D341Med (cell line): ENCODE results near the gene ZNF438.

Source experiments
- DNase-seq: peaks from one replicate; pipeline ENCODE4 v3.0.0; 2012; ENCODE audit warnings: low spot score

ZNF438 gene

DNA sequence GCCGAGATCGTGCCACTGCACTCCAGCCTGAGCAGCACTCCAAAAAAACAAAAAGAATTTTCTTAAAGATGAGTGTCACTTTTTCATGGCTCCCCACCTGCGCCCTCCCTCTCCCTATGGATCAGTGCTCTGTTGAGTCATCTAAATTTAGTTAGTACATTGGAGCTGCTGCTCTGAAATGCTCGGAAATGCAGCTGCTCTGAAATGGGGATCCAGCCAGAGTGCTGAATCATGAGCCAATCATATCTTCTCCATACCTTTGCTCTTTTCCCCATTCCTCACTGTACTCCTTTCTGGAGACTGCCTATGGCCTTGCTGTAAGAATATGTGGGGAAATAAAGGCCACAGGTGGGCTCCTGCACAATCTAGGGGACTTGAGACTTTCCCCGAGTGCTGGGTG lies 188.8 kb downstream of the ZNF438 start:
- no peak for DNase-seq

GRCh38 chr10:30842185-30842584 lies 189.5 kb downstream of the ZNF438 start:
- DNase-seq = no peak

DNA sequence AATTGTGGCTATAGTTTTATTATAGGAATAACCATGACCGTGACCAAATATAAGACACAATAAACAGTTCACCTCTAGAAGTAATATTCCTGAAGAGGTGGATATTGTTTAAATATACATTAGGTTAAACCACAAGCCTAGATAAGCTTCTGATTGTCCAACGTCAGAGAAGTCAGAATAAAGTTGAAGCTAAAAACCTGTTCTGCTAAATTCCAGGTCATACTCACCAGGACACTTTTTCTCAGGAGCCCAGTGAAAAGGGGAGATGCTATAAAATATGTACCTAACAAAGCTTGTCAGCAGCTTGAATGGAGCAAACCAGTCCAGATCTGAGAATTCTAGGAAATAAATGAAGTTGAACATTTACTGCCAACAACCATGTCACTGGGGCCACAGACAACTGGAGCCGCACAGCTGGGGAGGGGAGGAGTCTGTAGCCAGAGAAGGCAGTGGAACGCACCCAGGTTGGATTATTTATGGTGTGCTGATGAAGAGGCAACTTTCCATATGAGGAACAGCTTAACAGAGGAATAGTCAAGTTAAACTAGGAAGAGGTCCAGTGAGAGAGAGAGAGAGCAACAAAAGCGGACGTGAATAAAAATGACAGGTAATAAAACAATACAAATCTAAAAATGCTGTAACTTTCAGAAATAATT lies 191.1 kb downstream of the ZNF438 start:
- no peak for DNase-seq

- no peak for DNase-seq
Observed at GRCh38 chr10:30839652-30840051, 192.0 kb downstream of the ZNF438 start.

DNA sequence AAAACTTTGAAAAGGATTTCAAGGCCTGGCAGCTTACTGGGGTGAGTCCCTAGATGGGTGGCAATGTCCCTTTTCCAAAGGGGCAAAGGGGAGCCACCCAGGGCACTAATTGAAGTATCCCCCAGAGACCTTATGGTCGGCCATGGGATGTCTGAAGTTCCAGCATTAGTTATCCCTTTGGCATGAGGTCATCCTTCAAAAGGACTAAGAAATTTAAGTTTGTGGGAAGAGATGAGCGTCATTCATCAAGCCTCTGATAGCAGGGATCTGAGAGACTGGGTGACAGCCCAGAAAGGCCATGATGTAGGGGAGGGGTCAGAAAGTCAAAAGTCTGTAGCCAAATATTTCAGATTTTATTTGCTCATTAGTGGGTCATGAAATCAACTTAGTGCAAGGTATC lies 195.3 kb downstream of the ZNF438 start:
- no peak for DNase-seq

- DNase-seq = no peak
Observed at GRCh38 chr10:30835146-30835545, 196.5 kb downstream of the ZNF438 start.

DNA sequence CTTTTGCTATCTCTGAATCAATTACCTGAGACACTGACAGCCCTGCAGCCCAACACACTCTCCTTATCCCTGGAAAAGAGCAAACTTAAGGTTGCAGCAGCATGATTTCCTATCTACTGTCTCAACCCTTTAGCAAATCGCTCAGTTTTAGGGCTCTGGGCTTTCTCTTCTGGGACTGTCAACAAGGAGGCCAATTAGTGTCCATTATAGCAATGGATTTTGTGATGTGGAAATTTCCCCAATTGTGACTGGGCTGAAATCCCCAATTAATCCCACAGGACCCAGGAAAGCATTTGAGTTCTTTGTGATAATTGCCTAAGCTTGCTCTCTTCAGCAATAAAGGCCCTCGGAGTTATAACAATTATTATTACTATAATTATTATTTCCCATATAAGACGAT lies 197.0 kb downstream of the ZNF438 start:
- no peak for DNase-seq

DNA sequence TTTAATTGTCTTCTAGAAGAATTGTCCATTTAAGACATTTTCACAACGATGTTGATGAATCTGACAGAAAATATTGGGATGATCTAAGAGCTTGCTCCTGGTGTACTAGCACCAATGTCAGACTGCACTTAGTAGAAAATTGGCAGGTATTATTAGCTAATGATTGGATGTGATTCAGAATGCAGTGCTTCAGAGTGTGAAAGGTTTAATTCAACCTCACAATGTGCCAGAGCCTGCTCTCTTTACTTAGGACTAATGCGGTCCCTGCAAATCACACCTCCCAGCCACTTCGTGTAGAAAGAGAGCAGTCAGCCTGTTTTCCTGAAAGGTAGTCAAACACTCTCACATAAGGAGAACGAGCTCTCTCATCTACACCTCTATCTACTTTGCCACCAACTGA lies 197.5 kb downstream of the ZNF438 start:
- no peak for DNase-seq

- DNase-seq = no peak
Observed at GRCh38 chr10:30833628-30833970, 198.1 kb downstream of the ZNF438 start.

DNA sequence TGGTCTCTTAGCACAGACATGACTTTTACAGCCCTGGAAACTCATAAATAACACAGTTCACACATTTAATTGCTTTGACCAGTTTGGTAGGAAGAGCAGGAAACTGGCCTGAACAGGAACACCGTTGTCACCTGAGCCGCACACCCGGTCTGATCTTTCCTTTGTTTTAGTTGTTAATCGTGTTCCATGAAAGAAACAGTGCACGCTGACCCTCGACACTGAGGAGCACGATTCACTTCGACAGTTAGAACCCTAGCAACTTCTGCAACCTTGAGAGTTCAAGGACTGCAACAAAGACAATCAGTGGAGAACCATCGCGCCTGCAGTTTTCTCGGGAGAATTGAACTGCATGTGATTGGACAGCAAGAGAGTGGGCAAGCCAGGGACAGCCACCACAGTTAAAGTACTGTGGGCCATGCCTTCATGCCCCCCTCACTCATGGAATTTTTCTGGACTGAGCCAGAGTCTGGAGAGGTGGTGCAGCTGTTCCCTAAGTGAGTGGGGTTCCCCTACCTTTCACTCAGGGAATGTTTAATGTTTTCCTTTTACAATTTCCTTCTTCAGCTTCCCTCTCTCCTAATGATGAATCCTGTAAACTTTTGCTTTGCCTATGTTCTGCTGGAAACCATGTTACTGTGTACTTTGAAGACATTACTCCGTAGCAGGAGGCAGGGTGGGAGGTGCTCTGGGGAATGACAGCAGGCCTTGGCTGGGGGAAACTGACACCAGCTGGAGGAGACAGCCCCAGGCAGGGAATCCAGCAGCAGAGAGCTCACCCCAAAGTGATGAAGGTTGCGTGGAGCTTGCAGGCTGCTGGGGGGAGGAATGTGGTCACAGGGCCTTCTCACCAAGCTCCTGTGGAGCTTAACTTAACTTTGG lies 198.7 kb downstream of the ZNF438 start:
- DNase-seq = no peak

GRCh38 chr10:30832001-30832748 lies 199.5 kb downstream of the ZNF438 start:
- DNase-seq = no peak

DNA sequence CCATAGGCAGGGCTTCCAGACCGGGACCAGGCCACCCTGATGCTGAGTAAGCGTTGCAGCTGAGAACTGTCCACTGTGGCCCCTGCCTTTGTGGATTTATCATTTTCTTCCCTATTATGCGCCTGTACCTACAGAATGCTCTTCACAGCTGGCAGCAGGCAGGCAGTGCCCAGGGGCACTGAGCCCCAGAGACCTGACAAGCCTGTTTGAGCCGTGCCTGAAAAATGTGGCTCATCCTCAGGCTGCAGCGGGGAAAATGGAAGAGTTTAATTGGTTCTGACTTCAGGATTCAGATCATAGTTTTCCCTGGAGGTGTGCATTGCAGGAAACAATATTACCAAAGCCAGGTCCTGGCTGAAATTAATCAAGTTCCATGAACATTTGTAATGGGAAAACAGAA lies 200.2 kb downstream of the ZNF438 start:
- no peak for DNase-seq

GRCh38 chr10:30830315-30831230 lies 201.1 kb downstream of the ZNF438 start:
- no peak for DNase-seq

GRCh38 chr10:30829901-30830300 lies 201.8 kb downstream of the ZNF438 start:
- DNase-seq = no peak

GRCh38 chr10:30828680-30829079 lies 203.0 kb downstream of the ZNF438 start:
- no peak for DNase-seq

DNA sequence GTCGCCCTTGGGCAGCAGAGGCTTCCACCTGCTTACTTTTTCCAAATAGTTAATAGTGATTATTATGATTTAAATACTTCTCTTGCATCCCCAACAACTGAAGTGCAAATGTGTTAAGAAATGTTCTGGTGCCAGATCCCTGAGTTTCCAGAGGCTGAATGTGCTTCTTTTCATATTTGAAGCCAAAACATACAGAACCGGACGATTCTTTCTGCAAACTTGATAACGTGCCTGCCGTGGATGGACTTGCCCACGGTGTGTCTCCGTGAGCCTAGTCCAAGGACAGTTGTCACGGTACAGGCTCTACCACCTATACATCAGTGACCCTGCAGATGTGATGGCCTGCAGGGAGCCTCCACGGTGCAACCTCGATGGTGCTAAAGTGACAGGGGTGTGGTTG lies 203.5 kb downstream of the ZNF438 start:
- DNase-seq = no peak

GRCh38 chr10:30827531-30828120 lies 204.0 kb downstream of the ZNF438 start:
- DNase-seq = no peak

DNA sequence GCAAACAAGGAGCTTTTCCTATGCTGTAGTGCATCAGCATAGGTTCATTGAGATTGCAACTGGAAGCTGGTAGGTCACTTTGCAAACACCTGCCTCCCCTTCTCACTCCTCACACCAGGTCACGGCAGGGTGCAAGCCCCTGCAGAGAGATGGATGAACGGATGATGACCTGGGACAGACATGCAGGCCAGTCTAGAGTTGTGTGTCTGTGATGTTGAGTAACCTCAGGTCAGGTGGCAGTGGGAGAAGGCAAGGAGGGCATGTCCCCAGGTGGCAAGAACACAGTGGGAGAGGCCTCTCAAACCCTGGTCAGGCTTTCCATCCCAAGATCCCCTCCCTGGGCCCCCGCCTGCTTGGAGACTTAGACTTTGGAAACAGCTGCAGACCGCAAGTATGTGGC lies 205.0 kb downstream of the ZNF438 start:
- DNase-seq = no peak

GRCh38 chr10:30825495-30825894 lies 206.2 kb downstream of the ZNF438 start:
- DNase-seq = no peak

DNA sequence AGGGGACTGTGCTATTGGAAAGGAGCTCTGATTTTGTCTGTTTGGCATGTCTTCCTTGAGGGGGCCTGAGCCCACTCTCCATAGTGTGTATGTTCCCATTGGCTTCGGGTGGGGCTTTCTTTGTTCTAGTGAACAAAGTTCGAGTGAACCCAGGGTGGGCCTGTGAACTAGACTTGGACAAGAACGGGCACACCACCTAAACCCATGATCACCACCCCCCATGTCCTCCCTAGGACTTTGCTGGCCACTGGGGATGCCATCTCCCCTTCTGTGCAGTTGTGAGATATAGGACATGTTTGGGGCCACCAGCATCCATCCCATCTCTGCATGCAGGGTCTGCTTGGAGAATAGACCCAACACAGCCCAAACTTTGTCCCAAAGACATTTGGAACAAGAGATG lies 206.6 kb downstream of the ZNF438 start:
- DNase-seq = no peak

DNA sequence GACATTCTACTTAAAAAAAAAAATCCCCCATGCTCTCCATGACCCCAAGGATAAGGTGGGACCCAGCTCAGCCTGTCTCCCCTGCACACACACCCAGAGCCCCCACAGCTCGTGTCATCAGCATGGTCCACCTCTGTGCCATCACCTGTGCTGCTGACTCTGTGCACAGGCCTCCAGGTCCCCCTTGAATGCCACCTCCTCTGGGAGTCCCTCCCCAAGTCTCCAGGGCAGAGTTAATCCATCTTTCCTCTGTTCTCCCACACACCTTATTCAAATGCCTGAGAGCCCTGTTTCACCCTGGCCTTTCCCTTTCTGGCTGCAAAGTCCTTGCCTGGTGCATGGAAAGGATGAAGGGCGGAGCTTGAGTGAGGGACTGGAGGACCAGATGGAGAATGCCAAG lies 208.0 kb downstream of the ZNF438 start:
- no peak for DNase-seq
